K562 (cell line): ENCODE results near the gene NAXE. TPM values are rescaled to one million over a fixed set of nuclear protein-coding genes. Genes with fewer than 3 reads are reported as not detected.

ENCODE experiments used
- BRD4 ChIP-seq: fragments of 200-600 bp; sonication (generic); IDR thresholded peaks from 2 replicates; pipeline ENCODE4 v1.6.1; 2017; ENCODE audit warnings: inconsistent platforms
- CBFA2T2 ChIP-seq: fragments of 450-650 bp; conservative IDR thresholded peaks from 2 replicates; pipeline ENCODE4 v1.6.1; 2017; ENCODE audit warnings: mild to moderate bottlenecking
- CREM ChIP-seq: IDR thresholded peaks from 2 replicates; pipeline ENCODE4 v1.6.1; 2014; ENCODE audit warnings: antibody characterized with exemption, low read depth
- GABPA ChIP-seq: fragments of 200-800 bp; sonication (Bioruptor generic); conservative IDR thresholded peaks from 2 replicates; pipeline ENCODE4 v1.6.1; 2016; ENCODE audit warnings: low read depth, missing genetic modification characterization, missing compliant biosample characterization
- HNRNPLL ChIP-seq: fragments of 200-400 bp; formaldehyde crosslinking; IDR thresholded peaks from 2 replicates; pipeline ENCODE4 v1.6.1; 2017; ENCODE audit warnings: low read length, low read depth, mild to moderate bottlenecking; ENCODE audit not compliant: poor library complexity, severe bottlenecking
- KAT8 ChIP-seq: fragments of 450-650 bp; IDR thresholded peaks from 2 replicates; pipeline ENCODE4 v1.6.1; 2016; ENCODE audit warnings: low read depth, mild to moderate bottlenecking
- L3MBTL2 ChIP-seq: fragments of 450-650 bp; IDR thresholded peaks from 2 replicates; pipeline ENCODE4 v1.6.1; 2016; ENCODE audit warnings: mild to moderate bottlenecking, moderate library complexity
- MCM7 ChIP-seq, 2 experiments: fragments of 450-650 bp; IDR thresholded peaks; 2 replicates each; pipeline ENCODE4 v1.6.1; 2016 to 2018
- MED1 ChIP-seq: sonication (generic); formaldehyde crosslinking; IDR thresholded peaks from 2 replicates; pipeline ENCODE4 v1.8.1; 2023; ENCODE audit warnings: missing genetic modification reagents, borderline replicate concordance
- MEIS2 ChIP-seq: fragments of 450-650 bp; IDR thresholded peaks from 2 replicates; pipeline ENCODE4 v1.6.1; 2014; ENCODE audit warnings: mild to moderate bottlenecking; ENCODE audit not compliant: partially characterized antibody
- MXI1 ChIP-seq: IDR thresholded peaks from 2 replicates; pipeline ENCODE4 v1.6.1; 2011; ENCODE audit warnings: low read depth, mild to moderate bottlenecking, improper control_type of control experiment, low read length
- NONO ChIP-seq, 2 experiments: fragments of 200-400 bp in 1 of 2; fragments of 450-650 bp in 1 of 2; formaldehyde crosslinking in 1 of 2; IDR thresholded peaks; 2 replicates each; pipeline ENCODE4 v1.6.1; 2017; ENCODE audit warnings: low read depth in 2 of 2, mild to moderate bottlenecking in 2 of 2, moderate library complexity in 2 of 2, low read length in 1 of 2
- NR1H2 ChIP-seq: sonication (generic); formaldehyde crosslinking; IDR thresholded peaks from 2 replicates; pipeline ENCODE4 v1.4.0; 2020; ENCODE audit warnings: mild to moderate bottlenecking, missing genetic modification reagents
- POLR3A ChIP-seq: IDR thresholded peaks from 2 replicates; pipeline ENCODE4 v1.6.1; 2011; ENCODE audit warnings: borderline replicate concordance, mild to moderate bottlenecking, moderate library complexity; ENCODE audit not compliant: insufficient read length, insufficient read depth; ENCODE audit errors: extremely low read depth
- RBFOX2 ChIP-seq: fragments of 200-400 bp; formaldehyde crosslinking; IDR thresholded peaks from 2 replicates; pipeline ENCODE4 v1.6.1; 2017; ENCODE audit warnings: low read depth, mild to moderate bottlenecking, low read length, moderate library complexity
- RFX7 ChIP-seq: fragments of 250-450 bp; sonication (Bioruptor Pico); IDR thresholded peaks from 2 replicates; pipeline ENCODE4 v1.5.1; 2021; ENCODE audit warnings: mild to moderate bottlenecking
- SMAD4 ChIP-seq: fragments of 250-450 bp; sonication (Bioruptor Pico); conservative IDR thresholded peaks from 2 replicates; pipeline ENCODE4 v1.8.0; 2021; ENCODE audit warnings: inconsistent platforms, mild to moderate bottlenecking, moderate library complexity
- SP1 ChIP-seq: sonication (generic); formaldehyde crosslinking; IDR thresholded peaks from 2 replicates; pipeline ENCODE4 v1.8.1; 2022; ENCODE audit warnings: mild to moderate bottlenecking, missing genetic modification reagents
- TFAM ChIP-seq: fragments of 250-450 bp; sonication (Bioruptor Pico); conservative IDR thresholded peaks from 2 replicates; pipeline ENCODE4 v1.5.0; 2021; ENCODE audit warnings: mild to moderate bottlenecking, moderate library complexity
- TRIM28 ChIP-seq: fragments of 450-650 bp; IDR thresholded peaks from 2 replicates; pipeline ENCODE4 v1.6.1; 2017
- XRCC5 ChIP-seq: fragments of 200-400 bp; formaldehyde crosslinking; IDR thresholded peaks from 2 replicates; pipeline ENCODE4 v1.6.1; 2017; ENCODE audit warnings: low read depth, mild to moderate bottlenecking, low read length
- ZBTB7A ChIP-seq: IDR thresholded peaks from 2 replicates; pipeline ENCODE4 v1.6.1; 2011; ENCODE audit warnings: low read depth, mild to moderate bottlenecking, low read length, moderate library complexity, borderline replicate concordance; ENCODE audit not compliant: control insufficient read depth
- ZFP1 ChIP-seq: fragments of 450-650 bp; formaldehyde crosslinking; IDR thresholded peaks from 2 replicates; pipeline ENCODE4 v1.4.0; 2020; ENCODE audit warnings: mild to moderate bottlenecking, mixed read lengths
- ZNF232 ChIP-seq: sonication (generic); formaldehyde crosslinking; IDR thresholded peaks from 2 replicates; pipeline ENCODE4 v1.8.0; 2022; ENCODE audit warnings: mild to moderate bottlenecking, missing genetic modification reagents
- ZNF609 ChIP-seq: sonication (generic); formaldehyde crosslinking; IDR thresholded peaks from 2 replicates; pipeline ENCODE4 v1.8.1; 2023; ENCODE audit warnings: missing genetic modification reagents, mild to moderate bottlenecking, borderline replicate concordance
- polyA plus RNA-seq, 8 experiments: library from polyadenylated mRNA; depleted of rRNA in 4 of 8; stranded (reverse) in 5 of 8; unstranded in 3 of 8; fragments of >200 nt; fragmentation: Nextera tagmentation in 2 of 8; fragmentation: Illumina TruSeq in 1 of 8; extraction: Ambion mirVana in 2 of 8; extraction: Trizol in 1 of 8; gene quantifications; 2 replicates each; pipeline versions ENCODE4 v1.2.1 to v1.2.3, GENCODE V29; 2011 to 2014; ENCODE audit warnings: inconsistent platforms in 1 of 8, missing spikeins in 1 of 8
- total RNA-seq, 7 experiments: library from RNA; depleted of rRNA in 6 of 7; stranded (reverse); fragments of >200 nt in 6 of 7; fragmentation: Illumina TruSeq in 2 of 7; extraction: Trizol in 2 of 7; gene quantifications; 2 replicates each; pipeline versions ENCODE4 v1.2.1 to v1.2.3, GENCODE V29; 2011 to 2021; ENCODE audit warnings: low replicate concordance in 1 of 7

Gene NAXE
- total and polyA plus RNA-seq, 9 of the 15 experiments (the other 6 are each of a cell fraction or from before 2014, with no cell fraction given): 27.3 to 137 (median 90.0) TPM

DNA sequence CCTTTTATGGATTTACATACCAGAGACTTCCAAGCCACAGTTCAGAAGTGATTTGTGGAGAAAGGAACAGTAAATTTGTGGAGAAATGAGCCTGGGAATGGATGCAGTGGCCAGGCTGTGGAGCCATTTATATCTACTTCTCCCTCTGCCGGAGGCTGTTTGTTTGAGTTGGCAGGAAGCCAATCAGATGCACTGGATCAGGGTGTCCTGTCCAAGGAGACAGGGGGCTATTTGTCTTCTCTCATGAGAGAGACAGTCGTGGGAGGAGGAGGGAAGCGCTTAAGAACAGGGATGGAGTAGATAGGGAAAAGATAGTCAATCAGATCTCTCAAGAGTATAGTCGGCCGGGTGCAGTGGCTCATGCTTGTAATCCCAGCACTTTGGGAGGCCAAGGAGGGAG is 24.9 kb downstream of the NAXE start (continued):
- TF ChIP-seq ZNF609 (no peak), RFX7 (CRISPR knock-in tag) (no peak), L3MBTL2 (peak; percentile 22; the same call in 1 of the 2 replicates), MEIS2 (peak; percentile 98), SP1 (0 out of 2 replicates have a peak, but pooled peaks have one; percentile 19), ZBTB7A (peak; percentile 55; the same call in 1 of the 2 replicates), NR1H2 (CRISPR knock-in tag) (no peak), CBFA2T2 (peak; percentile 86), CREM (peak; percentile 73), MED1 (CRISPR knock-in tag) (no peak), KAT8 (no peak), MCM7 (IDR thresholded peaks at IDR 0.05) (no peak), TRIM28 (peak; percentile 84; the same call in 1 of the 2 replicates), TFAM (no peak), BRD4 (no peak), POLR3A (no peak), XRCC5 (no peak), SMAD4 (CRISPR knock-in tag) (peak; percentile 88), HNRNPLL (peak; percentile 22), GABPA (tag) (no peak), ZFP1 (no peak), NONO (IDR thresholded peaks at IDR 0.05; ENCODE audit: low read depth in 2 of 2, low read length in 1 of 2) (0 out of 4 replicates have a peak, but pooled peaks of 1 of the 2 experiments have one; percentile 26), ZNF232 (CRISPR knock-in tag) (0 out of 2 replicates have a peak, but pooled peaks have one; percentile 35), MXI1 (no peak), RBFOX2 (no peak)
